K562 (cell line): ENCODE data around the gene STUM.

ENCODE experiments used
- CEBPB ChIP-seq: fragments of 450-650 bp; IDR thresholded peaks from 2 replicates; pipeline ENCODE4 v1.6.1; 2016; ENCODE audit warnings: missing genetic modification characterization, missing compliant biosample characterization
- CREM ChIP-seq: IDR thresholded peaks from 2 replicates; pipeline ENCODE4 v1.6.1; 2014; ENCODE audit warnings: antibody characterized with exemption, low read depth
- EGR1 ChIP-seq: fragments of 450-650 bp; conservative IDR thresholded peaks from 2 replicates; pipeline ENCODE4 v1.6.1; 2017; ENCODE audit warnings: mild to moderate bottlenecking
- FOXO4 ChIP-seq: fragments of 450-650 bp; formaldehyde crosslinking; IDR thresholded peaks from 2 replicates; pipeline ENCODE4 v1.4.0; 2020; ENCODE audit warnings: mild to moderate bottlenecking, moderate library complexity
- GTF2F1 ChIP-seq: IDR thresholded peaks from 2 replicates; pipeline ENCODE4 v1.6.1; 2011; ENCODE audit warnings: low read depth, low read length, improper control_type of control experiment
- NRF1 ChIP-seq, 2 experiments: fragments of 450-650 bp; IDR thresholded peaks in 1 of 2; conservative IDR thresholded peaks in 1 of 2; 2 replicates each; pipeline ENCODE4 v1.6.1; 2014; ENCODE audit warnings: mild to moderate bottlenecking in 2 of 2
- RBBP5 ChIP-seq: fragments of 200-600 bp; sonication (generic); IDR thresholded peaks from 2 replicates; pipeline ENCODE4 v1.6.1; 2012; ENCODE audit warnings: borderline replicate concordance, mild to moderate bottlenecking, low read length, control low read depth, inconsistent platforms; ENCODE audit not compliant: insufficient read depth, poor library complexity, severe bottlenecking
- SP2 ChIP-seq: IDR thresholded peaks from 2 replicates; pipeline ENCODE4 v1.6.1; 2011; ENCODE audit warnings: mild to moderate bottlenecking, low read depth, low read length, moderate library complexity; ENCODE audit not compliant: poor library complexity, severe bottlenecking; ENCODE audit errors: extremely low read depth
- ZNF143 ChIP-seq: sonication (generic); formaldehyde crosslinking; IDR thresholded peaks from 2 replicates; pipeline ENCODE4 v1.9.0; 2022; ENCODE audit warnings: mild to moderate bottlenecking, missing genetic modification reagents
- TF ChIP-seq, protein P1 (sequence below): sonication (generic); formaldehyde crosslinking; IDR thresholded peaks from 2 replicates; pipeline ENCODE4 v1.5.0; 2020; ENCODE audit warnings: missing genetic modification reagents

DNA sequence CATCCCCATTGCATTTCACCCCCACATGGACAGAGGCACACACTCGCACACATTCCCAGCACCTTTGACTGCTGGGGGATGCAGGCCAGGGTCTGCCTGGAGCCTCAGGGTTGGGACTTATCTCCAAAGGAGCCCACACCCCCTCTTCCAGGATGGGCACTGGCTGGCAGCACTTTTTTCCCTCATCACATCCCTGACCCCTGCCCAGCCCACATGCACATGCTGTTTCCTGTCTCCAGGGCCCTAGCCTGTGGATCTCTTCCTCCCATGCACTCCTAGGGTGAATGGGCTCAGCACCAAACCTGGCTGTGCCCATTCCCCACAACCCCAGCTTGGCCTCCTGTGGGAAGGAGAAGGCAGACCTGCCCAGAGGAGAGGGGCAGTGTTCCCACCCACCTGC lies 59.3 kb downstream of the STUM start:
- TF ChIP-seq ZNF143 (CRISPR knock-in tag) = no peak
- TF ChIP-seq GTF2F1 = no peak
- TF ChIP-seq EGR1 = no peak
- TF ChIP-seq RBBP5 = no peak
- no peak for TF ChIP-seq CREM
- TF ChIP-seq, protein P1, sequence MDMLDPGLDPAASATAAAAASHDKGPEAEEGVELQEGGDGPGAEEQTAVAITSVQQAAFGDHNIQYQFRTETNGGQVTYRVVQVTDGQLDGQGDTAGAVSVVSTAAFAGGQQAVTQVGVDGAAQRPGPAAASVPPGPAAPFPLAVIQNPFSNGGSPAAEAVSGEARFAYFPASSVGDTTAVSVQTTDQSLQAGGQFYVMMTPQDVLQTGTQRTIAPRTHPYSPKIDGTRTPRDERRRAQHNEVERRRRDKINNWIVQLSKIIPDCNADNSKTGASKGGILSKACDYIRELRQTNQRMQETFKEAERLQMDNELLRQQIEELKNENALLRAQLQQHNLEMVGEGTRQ (CRISPR knock-in tag) = no peak
- TF ChIP-seq FOXO4 (CRISPR knock-in tag) = no peak
- TF ChIP-seq CEBPB (tag) = no peak
- TF ChIP-seq SP2 = no peak
- no peak for TF ChIP-seq NRF1 (conservative IDR thresholded peaks at IDR 0.05 in 1 of 2, IDR thresholded peaks at IDR 0.05 in 1 of 2)
